ENCODE results near the gene TIGD2. TPM values are rescaled to one million over a fixed set of nuclear protein-coding genes. Genes with fewer than 3 reads are reported as not detected.

The TIGD2 gene
- total and polyA plus RNA-seq, 2 of the 13 experiments (the other 11 are each of a cell fraction or from before 2014, with no cell fraction given), result 3.1 to 15.5 TPM

- TF ChIP-seq ZNF879 (CRISPR knock-in tag; IDR thresholded peaks at IDR 0.05), result no peak
Measured at GRCh38 chr4:89111833-89112563, 665 bp downstream of the TIGD2 start (continued).

GRCh38 chr4:89113415-89113814, 2.1 kb downstream of the TIGD2 start:
- WGBS (ENCODE audit: low lambda C conversion rate), result 17% methylated on average over 2 of the region's 2 CpGs
- H3K4me3 ChIP-seq (replicated peaks in 1 of 3; ENCODE audit: insufficient read depth in 1 of 3, low read depth in 2 of 3, low read length in 3 of 3), result no peak overlapping the region; a peak in 1 of 6 replicates
- H3K9me3 ChIP-seq (ENCODE audit: low read length), result no peaks in the 10 kb centered on the region
- no peak overlapping the region; the same call in 1 of the 2 replicates for H3K9ac ChIP-seq (ENCODE audit: insufficient read depth, low read depth, low read length)
- ChIA-PET POLR2A (interaction anchor here (1.8 kb wide), 1 partner anchor 10 kb away, joined by 6 read pairs; no protein-coding TSS in a partner anchor), CTCF (ENCODE audit: low intra/inter-chr PET ratio, low total read pairs) (no interaction called here)
- H3K4me2 ChIP-seq (ENCODE audit: low read depth, low read length), result peak overlapping the region; percentile 92
- peak; percentile 90 for FAIRE-seq
- intact Hi-C loops (cut with micrococcal nuclease; ENCODE audit: unreplicated experiment), result loop anchor here (2.0 to 5.0 kb wide), 4 partner anchors 296 to 591 kb away; partner anchors contain the start of gene PYURF
- H3K36me3 ChIP-seq (replicated peaks in 1 of 2; ENCODE audit: control insufficient read depth in 1 of 2, insufficient read depth in 2 of 2, low read length in 2 of 2), result no peaks in the 10 kb centered on the region
- peaks cover 67% of the 10 kb centered on the region for H3K4me1 ChIP-seq (ENCODE audit: insufficient read depth, low read length)
- no peaks in the 10 kb centered on the region for H4K20me1 ChIP-seq (ENCODE audit: insufficient read depth, low read length)
- H3K27me3 ChIP-seq (ENCODE audit: control insufficient read depth in 1 of 2, insufficient read depth in 2 of 2, low read length in 2 of 2), result peaks cover 0 to 4% of the 10 kb centered on the region in 2 experiments; a peak in 1 of 5 replicates
- BruUV-seq (replicated peaks), result no TSS peak
- no peak overlapping the region for H2AFZ ChIP-seq (ENCODE audit: low read length)
- H3K27ac ChIP-seq (ENCODE audit: extremely low read length, insufficient read depth, low read length), result peak overlapping the region; percentile 87
- H3K79me2 ChIP-seq (ENCODE audit: insufficient read depth, low read length), result peaks cover 5% of the 10 kb centered on the region
- DNase-seq (ENCODE audit: low spot score), result peak; percentile 83
- in situ Hi-C loops (cut with HindIII; ENCODE audit: extremely low pct_ligation_motif_present, low pct_unique_long_range_greater_than_20kb), result loop anchor here (5.0 kb wide), 1 partner anchor 301 kb away; no protein-coding TSS in a partner anchor
- peak; percentile 8 for ATAC-seq
- TF ChIP-seq SMAD3 (CRISPR knock-in tag; IDR thresholded peaks at IDR 0.05) (peak; percentile 78; the same call in 1 of the 2 replicates), ZNF205 (CRISPR knock-in tag; IDR thresholded peaks at IDR 0.05) (0 out of 2 replicates have a peak, but pooled peaks have one; percentile 66), BRD4 (CRISPR knock-in tag; IDR thresholded peaks at IDR 0.05) (no peak), LCORL (IDR thresholded peaks at IDR 0.05) (peak; percentile 76; the same call in 1 of the 2 replicates), LCORL (CRISPR knock-in tag; IDR thresholded peaks at IDR 0.05) (peak; percentile 54; the same call in 1 of the 2 replicates), CHD4 (IDR thresholded peaks at IDR 0.05; ENCODE audit: borderline replicate concordance, low read length) (no peak), ISL2 (CRISPR knock-in tag; IDR thresholded peaks at IDR 0.05) (peak; percentile 71), MLLT10 (CRISPR knock-in tag; IDR thresholded peaks at IDR 0.05) (no peak), ZNF296 (CRISPR knock-in tag; conservative IDR thresholded peaks at IDR 0.05) (no peak), HES4 (CRISPR knock-in tag; IDR thresholded peaks at IDR 0.05; ENCODE audit: borderline replicate concordance) (no peak), SRSF4 (IDR thresholded peaks at IDR 0.05; ENCODE audit: low read depth, low read length, poor library complexity, severe bottlenecking) (no peak), HNF1B (CRISPR knock-in tag; IDR thresholded peaks at IDR 0.05) (0 out of 2 replicates have a peak, but pooled peaks have one; percentile 55), RXRB (CRISPR knock-in tag; IDR thresholded peaks at IDR 0.05; ENCODE audit: borderline replicate concordance) (peak; percentile 78), PPARG (CRISPR knock-in tag; conservative IDR thresholded peaks at IDR 0.05) (peak; percentile 72), ZBTB46 (CRISPR knock-in tag; IDR thresholded peaks at IDR 0.05; ENCODE audit: borderline replicate concordance) (no peak), ZNF891 (CRISPR knock-in tag; IDR thresholded peaks at IDR 0.05) (no peak), SAP130 (CRISPR knock-in tag; IDR thresholded peaks at IDR 0.05; ENCODE audit: low read depth) (peak; percentile 66), ZNF432 (CRISPR knock-in tag; IDR thresholded peaks at IDR 0.05; ENCODE audit: borderline replicate concordance) (no peak), NR2F2 (IDR thresholded peaks at IDR 0.05; ENCODE audit: borderline replicate concordance, low read depth) (peak; percentile 89), ZNF761 (CRISPR knock-in tag; conservative IDR thresholded peaks at IDR 0.05) (no peak), MEIS2 (CRISPR knock-in tag; IDR thresholded peaks at IDR 0.05) (no peak; the same call in 1 of the 2 replicates)

Data from HepG2 (cell line).